Adrenal gland (tissue), 12 donors: ENCODE results near the gene SLC19A1. TPM values are rescaled to one million over a fixed set of nuclear protein-coding genes. Genes with fewer than 3 reads are reported as not detected.

Experiments used
- DNase-seq, 7 donors: peaks; one replicate each; pipeline ENCODE4 v3.0.0-alpha.2; 2019 to 2020
- H3K27ac ChIP-seq, 5 donors: fragments of 200-600 bp; sonication (generic) in 4 of 5; 1 replicate in 3 of 5; 2 replicates in 2 of 5; pipeline versions ENCODE4 v1.5.1 to v1.8.0; 2016 to 2020; ENCODE audit warnings: mild to moderate bottlenecking in 1 of 5
- H3K27me3 ChIP-seq: fragments of 200-600 bp; 2 replicates; pipeline ENCODE4 v1.8.0; 2021
- H3K36me3 ChIP-seq, 2 donors: fragments of 200-600 bp; replicated peaks in 1 of 2; 1 replicate in 1 of 2; 2 replicates in 1 of 2; pipeline versions ENCODE4 v1.5.1 to v1.8.0; 2018 to 2022
- H3K4me1 ChIP-seq, 2 donors: fragments of 200-600 bp; replicated peaks in 1 of 2; 1 replicate in 1 of 2; 2 replicates in 1 of 2; pipeline versions ENCODE4 v1.5.1 to v1.8.0; 2018 to 2021
- H3K4me3 ChIP-seq, 4 donors: fragments of 200-600 bp; sonication (generic) in 3 of 4; one replicate each; pipeline ENCODE4 v1.5.1; 2016 to 2018
- H3K9me3 ChIP-seq, 3 donors: fragments of 200-600 bp; sonication (generic) in 1 of 3; replicated peaks in 1 of 3; 1 replicate in 2 of 3; 2 replicates in 1 of 3; pipeline versions ENCODE4 v1.5.1 to v1.8.0; 2016 to 2021
- POLR2A ChIP-seq, 2 donors: fragments of 450-650 bp; IDR thresholded peaks; one replicate each; pipeline ENCODE4 v1.6.1; 2017; ENCODE audit warnings: antibody characterized with exemption in 2 of 2, mild to moderate bottlenecking in 2 of 2, moderate library complexity in 1 of 2
- WGBS, 4 donors: extraction: QIAGEN DNeasy Blood & Tissue Kit in 2 of 4; methylation state at CpG; one replicate each; pipeline versions ENCODE4 v1.1.5 to v1.1.7; 2013 to 2017; 5-methylcytosine and 5-hydroxymethylcytosine counted together
- intact Hi-C, 2 donors: fragments of 100-400 bp; cut with DNase I; formaldehyde crosslinking; loops; one replicate each; pipeline versions ENCODE4 v1.14.1 to v1.15.0; 2022 to 2023
- polyA plus RNA-seq, 3 donors: library from polyadenylated mRNA; stranded (reverse); fragments of 200-250 nt in 2 of 3; fragments of 350-450 nt in 1 of 3; fragmentation: Illumina TruSeq in 1 of 3; extraction: RNeasy Lipid Tissue Mini Kit (QIAGEN cat#74804) in 1 of 3; gene quantifications; one replicate each; pipeline ENCODE4 v1.2.3, GENCODE V29; 2013 to 2014
- total RNA-seq, 9 donors: library from RNA; depleted of rRNA in 4 of 9; stranded (reverse); fragments of >200 nt in 4 of 9; fragments of 120-200 nt in 1 of 9; fragmentation: NEBNext Ultra II Directional in 1 of 9; extraction: Animal tissue kit (Norgen Biotek cat#: 25700) in 1 of 9; gene quantifications; one replicate each; pipeline versions ENCODE4 v1.1.0 to v1.2.4, GENCODE V29; 2013 to 2023
- TF ChIP-seq, protein P1 (sequence below), 6 experiments: fragments of 450-650 bp in 4 of 6; fragments of 200-600 bp in 2 of 6; sonication (generic) in 1 of 6; IDR thresholded peaks; 1 replicate in 5 of 6; 2 replicates in 1 of 6; pipeline versions ENCODE4 v1.5.1 to v1.8.0; 2016 to 2021; ENCODE audit warnings: antibody characterized with exemption in 6 of 6, mild to moderate bottlenecking in 2 of 6, moderate library complexity in 1 of 6
- donor health status: healthy with polysubstance abuse.
- donor health status: Bipolar disorder and iron deficiency.
- donor health status: DM: yes; HTN: yes; CAD: no.
- donor health status: DM: no; HTN: no; CAD: no.
- donor health status: DM: no; HTN: no; CAD: no.
- donor health status: DM: yes; HTN: yes; CAD: no.

SLC19A1 gene
- total and polyA plus RNA-seq, 12 donors = 1.7 to 21.2 (median 15.3) TPM

GRCh38 chr21:45549626-45550463 is 7.6 kb upstream of the SLC19A1 start:
- Histone ChIP-seq H3K9me3 (no peaks in the 10 kb centered on the region), H3K27ac (peak overlapping the region in 1 of 5 donors; percentile 78), H3K4me3 (no peak overlapping the region), H3K4me1 (peaks cover 0 to 3% of the 10 kb centered on the region in 2 donors), H3K36me3 (no peaks in the 10 kb centered on the region), H3K27me3 (no peaks in the 10 kb centered on the region)
- intact Hi-C loops = no loop called here
- peak in 2 of 7 donors; percentile 10 to 21 for DNase-seq
- TF ChIP-seq POLR2A (IDR thresholded peaks at IDR 0.05) = no peak
- TF ChIP-seq, protein P1, sequence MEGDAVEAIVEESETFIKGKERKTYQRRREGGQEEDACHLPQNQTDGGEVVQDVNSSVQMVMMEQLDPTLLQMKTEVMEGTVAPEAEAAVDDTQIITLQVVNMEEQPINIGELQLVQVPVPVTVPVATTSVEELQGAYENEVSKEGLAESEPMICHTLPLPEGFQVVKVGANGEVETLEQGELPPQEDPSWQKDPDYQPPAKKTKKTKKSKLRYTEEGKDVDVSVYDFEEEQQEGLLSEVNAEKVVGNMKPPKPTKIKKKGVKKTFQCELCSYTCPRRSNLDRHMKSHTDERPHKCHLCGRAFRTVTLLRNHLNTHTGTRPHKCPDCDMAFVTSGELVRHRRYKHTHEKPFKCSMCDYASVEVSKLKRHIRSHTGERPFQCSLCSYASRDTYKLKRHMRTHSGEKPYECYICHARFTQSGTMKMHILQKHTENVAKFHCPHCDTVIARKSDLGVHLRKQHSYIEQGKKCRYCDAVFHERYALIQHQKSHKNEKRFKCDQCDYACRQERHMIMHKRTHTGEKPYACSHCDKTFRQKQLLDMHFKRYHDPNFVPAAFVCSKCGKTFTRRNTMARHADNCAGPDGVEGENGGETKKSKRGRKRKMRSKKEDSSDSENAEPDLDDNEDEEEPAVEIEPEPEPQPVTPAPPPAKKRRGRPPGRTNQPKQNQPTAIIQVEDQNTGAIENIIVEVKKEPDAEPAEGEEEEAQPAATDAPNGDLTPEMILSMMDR (IDR thresholded peaks at IDR 0.05) = no peak
- 57 to 73% (median 72%) methylated on average over 11 to 15 of the region's 15 CpGs for WGBS, 4 donors

- no peak overlapping the region for H3K27ac ChIP-seq
- peaks cover 0 to 3% of the 10 kb centered on the region in 2 donors for H3K4me1 ChIP-seq
- no peaks in the 10 kb centered on the region for H3K9me3 ChIP-seq
- H3K4me3 ChIP-seq = no peak overlapping the region
- H3K27me3 ChIP-seq = no peaks in the 10 kb centered on the region
- peak in 3 of 7 donors; percentile 1 to 18 (median 7) for DNase-seq
- no peaks in the 10 kb centered on the region for H3K36me3 ChIP-seq
- TF ChIP-seq, protein P1 (IDR thresholded peaks at IDR 0.05) = no peak
- no peak for TF ChIP-seq POLR2A (IDR thresholded peaks at IDR 0.05)
- intact Hi-C loops = no loop called here
- WGBS, 4 donors = 76 to 78% (median 78%) methylated on average over 9 of the region's 9 CpGs
These were observed 6.7 kb upstream of the SLC19A1 start for GRCh38 chr21:45548711-45549491.

DNA sequence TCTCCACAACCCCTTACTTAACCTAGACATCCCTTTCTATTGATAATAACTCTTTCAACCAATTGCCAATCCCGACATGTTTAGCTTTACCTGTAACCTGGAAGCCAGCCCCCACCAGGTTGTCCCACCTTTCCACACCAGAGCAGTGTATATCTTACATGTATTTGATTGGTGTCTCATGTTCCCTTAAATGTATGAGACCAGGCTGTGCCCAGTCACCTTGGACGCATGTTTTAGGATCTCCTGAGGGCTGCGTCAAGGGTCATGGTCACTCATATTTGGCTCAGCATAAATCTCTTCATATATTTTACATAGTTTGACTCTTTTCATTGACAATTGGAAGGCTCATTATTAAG is 5.3 kb upstream of the SLC19A1 start:
- Histone ChIP-seq H3K9me3 (no peaks in the 10 kb centered on the region), H3K4me1 (peaks cover 5 to 9% of the 10 kb centered on the region in 2 donors), H3K27ac (no peak overlapping the region), H3K27me3 (no peaks in the 10 kb centered on the region), H3K36me3 (no peaks in the 10 kb centered on the region), H3K4me3 (no peak overlapping the region)
- TF ChIP-seq, protein P1 (IDR thresholded peaks at IDR 0.05) = no peak
- TF ChIP-seq POLR2A (IDR thresholded peaks at IDR 0.05) = no peak
- peak in 2 of 7 donors; percentile 4 to 11 for DNase-seq
- intact Hi-C loops = no loop called here
- WGBS, 4 donors = 65 to 75% (median 71%) methylated on average over 3 of the region's 3 CpGs
